GM12878 (cell line): ENCODE data around the gene LRRC40. TPM values are rescaled to one million over a fixed set of nuclear protein-coding genes. Genes with fewer than 3 reads are reported as not detected.

Experiments
- ATAC-seq: fragments of 200-7000 bp; cut with Tn5 transposase; 3 replicates; pipeline ENCODE4 v1.9.1; 2020; ENCODE audit warnings: mild to moderate bottlenecking, moderate library complexity
- BruUV-seq: library from RNA; stranded (reverse); fragments of 400-500 nt; replicated peaks from 2 replicates; lab custom pipeline; 2021; lab: Mats Ljungman, UMichigan
- CTCF ChIA-PET: fragments of 300-600 bp; sonication (Branson Sonifier 250); formaldehyde crosslinking; extraction: SDS; loops from one replicate; lab custom pipeline; 2021; ENCODE audit warnings: inconsistent platforms; lab: Yijun Ruan, JAX
- POLR2A ChIA-PET: fragments of 350-600 bp; formaldehyde crosslinking; extraction: SDS; loops from one replicate; lab custom pipeline; 2021; ENCODE audit warnings: inconsistent platforms; lab: Charles Lee
- RAD21 ChIA-PET: fragments of 300-600 bp; sonication (Branson Sonifier 250); formaldehyde crosslinking; loops from one replicate; lab custom pipeline; 2023; ENCODE audit warnings: antibody characterized with exemption; ENCODE audit not compliant: unreplicated experiment; lab: Charles Lee
- SMC1A ChIA-PET: fragments of 300-600 bp; sonication (Branson Sonifier 250); formaldehyde crosslinking; loops from one replicate; lab custom pipeline; 2023; ENCODE audit not compliant: unreplicated experiment, uncharacterized antibody; lab: Charles Lee
- DNase-seq: peaks from one replicate; pipeline ENCODE4 v3.0.0-alpha.2; 2011; ENCODE audit warnings: low read depth, low spot score
- FAIRE-seq: peaks from 3 replicates; lab custom pipeline; 2011; peaks lifted over from hg19 to GRCh38; lab: Jason Lieb, UNC
- H2AFZ ChIP-seq: 2 replicates; pipeline ENCODE4 v1.6.0; 2011; ENCODE audit warnings: low read depth, low read length, control low read depth; ENCODE audit not compliant: control insufficient read depth
- H3K27ac ChIP-seq: 2 replicates; pipeline ENCODE4 v1.5.1; 2011; ENCODE audit warnings: control low read depth; ENCODE audit not compliant: control insufficient read depth, insufficient read depth
- H3K27me3 ChIP-seq, 2 experiments: replicated peaks in 1 of 2; 2 replicates each; pipeline versions ENCODE4 v1.6.0 to v1.6.1; 2011; ENCODE audit warnings: low read length in 1 of 2; ENCODE audit not compliant: control insufficient read depth in 2 of 2, insufficient read depth in 2 of 2
- H3K36me3 ChIP-seq, 2 experiments: 2 replicates each; pipeline ENCODE4 v1.5.1; 2011; ENCODE audit warnings: low read length in 1 of 2; ENCODE audit not compliant: control insufficient read depth in 2 of 2, insufficient read depth in 2 of 2
- H3K4me1 ChIP-seq: 2 replicates; pipeline ENCODE4 v1.6.1; 2011; ENCODE audit warnings: mild to moderate bottlenecking, low read length, moderate library complexity, mixed read lengths; ENCODE audit not compliant: control insufficient read depth, insufficient read depth
- H3K4me2 ChIP-seq: 2 replicates; pipeline ENCODE4 v1.6.0; 2011; ENCODE audit warnings: control low read depth; ENCODE audit not compliant: control insufficient read depth, insufficient read depth
- H3K4me3 ChIP-seq: fragments of 200-600 bp; sonication (generic); 2 replicates; pipeline ENCODE4 v1.5.1; 2016
- H3K79me2 ChIP-seq: 2 replicates; pipeline ENCODE4 v1.6.0; 2011; ENCODE audit warnings: low read length; ENCODE audit not compliant: control insufficient read depth, insufficient read depth
- H3K9ac ChIP-seq: 2 replicates; pipeline ENCODE4 v1.8.0; 2011; ENCODE audit warnings: low read length, control low read depth, mixed read lengths; ENCODE audit not compliant: control insufficient read depth, insufficient read depth
- H3K9me3 ChIP-seq: replicated peaks from 3 replicates; pipeline ENCODE4 v1.5.1; 2011; ENCODE audit warnings: mild to moderate bottlenecking, low read length; ENCODE audit not compliant: control insufficient read depth, insufficient read depth
- H4K20me1 ChIP-seq: 2 replicates; pipeline ENCODE4 v1.6.0; 2011; ENCODE audit not compliant: control insufficient read depth, insufficient read depth
- CTCF ChIP-seq, 3 experiments: IDR thresholded peaks in 2 of 3; conservative IDR thresholded peaks in 1 of 3; 2 replicates each; pipeline ENCODE4 v1.5.1; 2011; ENCODE audit warnings: low read depth in 3 of 3, low read length in 3 of 3, mild to moderate bottlenecking in 3 of 3, control low read depth in 2 of 3, moderate library complexity in 2 of 3, inconsistent platforms in 1 of 3, mixed read lengths in 1 of 3; ENCODE audit not compliant: control insufficient read depth in 2 of 3, insufficient read depth in 1 of 3; ENCODE audit errors: extremely low read depth in 1 of 3
- FOS ChIP-seq: IDR thresholded peaks from 3 replicates; pipeline ENCODE4 v1.6.1; 2011; ENCODE audit warnings: borderline replicate concordance; ENCODE audit not compliant: insufficient read length; ENCODE audit errors: extremely low read depth
- MEF2A ChIP-seq: IDR thresholded peaks from 2 replicates; pipeline ENCODE4 v1.6.1; 2011; ENCODE audit warnings: low read depth, mild to moderate bottlenecking, low read length, moderate library complexity; ENCODE audit not compliant: insufficient read depth
- PBX3 ChIP-seq: IDR thresholded peaks from 2 replicates; pipeline ENCODE4 v1.6.1; 2011; ENCODE audit warnings: mild to moderate bottlenecking, low read depth, low read length, moderate library complexity; ENCODE audit not compliant: insufficient replicate concordance
- PML ChIP-seq: IDR thresholded peaks from 2 replicates; pipeline ENCODE4 v1.6.1; 2012; ENCODE audit warnings: low read length, inconsistent platforms
- RELA ChIP-seq: fragments of 450-650 bp; IDR thresholded peaks from 2 replicates; pipeline ENCODE4 v1.8.0; 2014; ENCODE audit warnings: borderline replicate concordance; ENCODE audit not compliant: partially characterized antibody
- WGBS: methylation state at CpG from one replicate; pipeline ENCODE4 v1.1.6; 2016; ENCODE audit warnings: low lambda C conversion rate; ENCODE audit not compliant: insufficient replicate concordance, insufficient coverage; ENCODE audit errors: missing lambda C conversion rate; 5-methylcytosine and 5-hydroxymethylcytosine counted together
- in situ Hi-C: fragments of 300-500 bp; cut with MboI; formaldehyde crosslinking; loops from 9 replicates; pipeline ENCODE4 v1.14.3; 2018; ENCODE audit warnings: mixed read lengths
- intact Hi-C: fragments of 100-400 bp; cut with micrococcal nuclease; formaldehyde crosslinking; loops from one replicate; pipeline ENCODE4 v1.14.2; 2022; ENCODE audit not compliant: unreplicated experiment
- polyA plus RNA-seq, 11 experiments: library from polyadenylated mRNA; depleted of rRNA in 4 of 11; unstranded in 6 of 11; stranded (reverse) in 5 of 11; fragments of >200 nt; fragmentation: Nextera tagmentation in 4 of 11; fragmentation: Illumina TruSeq in 1 of 11; extraction: Ambion mirVana in 4 of 11; extraction: Trizol in 1 of 11; gene quantifications; 1 replicate in 1 of 11; 2 replicates in 10 of 11; pipeline versions ENCODE4 v1.2.1 to v1.2.3, GENCODE V29; 2011 to 2016; ENCODE audit warnings: inconsistent platforms in 2 of 11, missing spikeins in 2 of 11, low read depth in 1 of 11
- total RNA-seq, 4 experiments: library from RNA; depleted of rRNA in 3 of 4; stranded (reverse); fragments of >200 nt in 3 of 4; fragmentation: Illumina TruSeq in 1 of 4; extraction: Trizol in 1 of 4; gene quantifications; 2 replicates each; pipeline versions ENCODE4 v1.2.1 to v1.2.3, GENCODE V29; 2013 to 2021
- TF ChIP-seq, protein P1 (sequence below): fragments of 450-650 bp; IDR thresholded peaks from 2 replicates; pipeline ENCODE4 v1.6.1; 2014; ENCODE audit warnings: mild to moderate bottlenecking

The LRRC40 gene
- total and polyA plus RNA-seq, 10 of the 15 experiments (the other 5 are each of a cell fraction or from before 2014, with no cell fraction given) = 19.5 to 44.3 (median 30.9) TPM

DNA sequence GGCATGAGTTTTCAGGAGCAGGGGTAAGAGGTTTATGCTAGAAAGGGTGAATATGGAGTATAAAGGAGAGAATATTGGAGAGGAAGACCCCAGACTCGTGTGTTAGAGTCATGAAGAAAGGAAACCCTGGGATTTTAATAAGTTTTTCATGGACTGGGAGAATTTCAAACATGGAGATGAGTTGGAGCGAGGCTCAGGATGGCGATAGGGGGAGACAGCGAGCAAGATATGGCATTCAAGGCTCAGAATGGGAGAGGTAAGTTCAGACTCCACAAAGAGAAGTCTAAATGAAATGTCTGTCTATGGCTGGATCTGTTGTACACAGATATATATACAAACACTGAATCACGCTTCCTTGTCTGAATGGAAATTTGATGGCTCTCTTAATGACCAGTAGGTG lies 92.5 kb downstream of the LRRC40 start:
- no peaks in the 10 kb centered on the region for H3K9me3 ChIP-seq
- in situ Hi-C loops = no loop called here
- no peaks in the 10 kb centered on the region for H3K27me3 ChIP-seq
- 38% methylated on average over 5 of the region's 5 CpGs for WGBS
- SMC1A ChIA-PET = interaction anchor here (1.0 kb wide), 1 partner anchor 334 kb away, joined by 3 read pairs; no protein-coding TSS in a partner anchor
- H3K36me3 ChIP-seq = no peaks in the 10 kb centered on the region
- TF ChIP-seq MEF2A (no peak), FOS (no peak), RELA (no peak), PBX3 (no peak), CTCF (IDR thresholded peaks at IDR 0.05 in 2 of 3, conservative IDR thresholded peaks at IDR 0.05 in 1 of 3; ENCODE audit: control insufficient read depth in 2 of 3, extremely low read depth in 1 of 3, insufficient read depth in 1 of 3, low read depth in 3 of 3, low read length in 3 of 3) (peak in 2 of 3 experiments; percentile 25 to 27; a peak in 3 of 6 replicates), PML (no peak)
- TF ChIP-seq, protein P1, sequence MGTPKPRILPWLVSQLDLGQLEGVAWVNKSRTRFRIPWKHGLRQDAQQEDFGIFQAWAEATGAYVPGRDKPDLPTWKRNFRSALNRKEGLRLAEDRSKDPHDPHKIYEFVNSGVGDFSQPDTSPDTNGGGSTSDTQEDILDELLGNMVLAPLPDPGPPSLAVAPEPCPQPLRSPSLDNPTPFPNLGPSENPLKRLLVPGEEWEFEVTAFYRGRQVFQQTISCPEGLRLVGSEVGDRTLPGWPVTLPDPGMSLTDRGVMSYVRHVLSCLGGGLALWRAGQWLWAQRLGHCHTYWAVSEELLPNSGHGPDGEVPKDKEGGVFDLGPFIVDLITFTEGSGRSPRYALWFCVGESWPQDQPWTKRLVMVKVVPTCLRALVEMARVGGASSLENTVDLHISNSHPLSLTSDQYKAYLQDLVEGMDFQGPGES = no peak
- TF ChIP-seq, all 136 proteins: peak for 1
- no peak overlapping the region for H3K4me3 ChIP-seq
- ChIA-PET RAD21 (no interaction called here), CTCF (interaction anchor here (0.5 to 1.1 kb wide), 5 partner anchors 17 to 1363 kb away, joined by 3 to 4 read pairs (median 3); no protein-coding TSS in a partner anchor), POLR2A (no interaction called here)
- ATAC-seq = peak; percentile 50; the same call in 2 of the 3 replicates
- no TSS peak for BruUV-seq
- no peak overlapping the region for H3K4me2 ChIP-seq
- H3K9ac ChIP-seq = no peak overlapping the region
- intact Hi-C loops = no loop called here
- H3K79me2 ChIP-seq = no peaks in the 10 kb centered on the region
- no peak for DNase-seq
- no peak for FAIRE-seq
- no peak overlapping the region for H3K27ac ChIP-seq
- H2AFZ ChIP-seq = no peak overlapping the region
- no peaks in the 10 kb centered on the region for H3K4me1 ChIP-seq
- H4K20me1 ChIP-seq = no peaks in the 10 kb centered on the region
